Liver (tissue), 9 donors: ENCODE data around the gene EFCAB12. TPM values are rescaled to one million over a fixed set of nuclear protein-coding genes. Genes with fewer than 3 reads are reported as not detected.
A peak's percentile ranks its signal among the peaks of the same experiment; 100 is the strongest.
"Not testable (repeated sequence)": the region's sequence is repeated elsewhere in the genome, so short reads cannot be mapped to it uniquely, and the experiment has no call there.

Experiments
- DNase-seq: peaks from one replicate; pipeline ENCODE4 v3.0.0-alpha.2; 2017; ENCODE audit warnings: low spot score
- H3K27ac ChIP-seq, 2 donors: one replicate each; pipeline ENCODE4 v1.7.0; 2013; ENCODE audit warnings: inconsistent platforms in 2 of 2, low read length in 2 of 2, control low read depth in 1 of 2, low read depth in 1 of 2, mild to moderate bottlenecking in 1 of 2
- H3K27me3 ChIP-seq, 4 donors: one replicate each; pipeline versions ENCODE4 v1.6.1 to v1.7.0; 2013; ENCODE audit warnings: low read length in 3 of 4, inconsistent platforms in 1 of 4, mild to moderate bottlenecking in 1 of 4, moderate library complexity in 1 of 4; ENCODE audit not compliant: control insufficient read depth in 4 of 4, insufficient read depth in 4 of 4
- H3K36me3 ChIP-seq, 4 donors: one replicate each; pipeline versions ENCODE4 v1.6.1 to v1.7.0; 2013; ENCODE audit warnings: low read length in 3 of 4, mild to moderate bottlenecking in 3 of 4, low read depth in 1 of 4, moderate library complexity in 1 of 4; ENCODE audit not compliant: control insufficient read depth in 4 of 4, insufficient read depth in 3 of 4
- H3K4me1 ChIP-seq, 4 donors: one replicate each; pipeline versions ENCODE4 v1.6.1 to v1.7.0; 2013; ENCODE audit warnings: low read length in 3 of 4, mild to moderate bottlenecking in 3 of 4, moderate library complexity in 1 of 4; ENCODE audit not compliant: control insufficient read depth in 4 of 4, insufficient read depth in 4 of 4
- H3K4me3 ChIP-seq, 3 donors: one replicate each; pipeline versions ENCODE4 v1.6.1 to v1.7.0; 2013; ENCODE audit warnings: low read length in 3 of 3, control low read depth in 1 of 3, low read depth in 1 of 3, mild to moderate bottlenecking in 1 of 3
- H3K9ac ChIP-seq, 2 donors: one replicate each; pipeline ENCODE4 v1.7.0; 2013; ENCODE audit warnings: low read length in 2 of 2, mild to moderate bottlenecking in 2 of 2, moderate library complexity in 2 of 2, control low read depth in 1 of 2, low read depth in 1 of 2
- H3K9me3 ChIP-seq, 4 donors: one replicate each; pipeline versions ENCODE4 v1.6.1 to v1.7.0; 2013; ENCODE audit warnings: low read length in 3 of 4; ENCODE audit not compliant: control insufficient read depth in 4 of 4
- ATF3 ChIP-seq: IDR thresholded peaks from 2 replicates; pipeline ENCODE4 v1.6.1; 2016; ENCODE audit warnings: antibody characterized with exemption
- EGR1 ChIP-seq, 2 donors: IDR thresholded peaks; 2 replicates each; pipeline ENCODE4 v1.6.1; 2016 to 2018; ENCODE audit warnings: antibody characterized with exemption in 2 of 2, low read depth in 2 of 2
- FOXA1 ChIP-seq: IDR thresholded peaks from 2 replicates; pipeline ENCODE4 v1.6.1; 2016; ENCODE audit warnings: antibody characterized with exemption
- FOXA2 ChIP-seq: IDR thresholded peaks from 2 replicates; pipeline ENCODE4 v1.6.1; 2016; ENCODE audit warnings: antibody characterized with exemption
- GABPA ChIP-seq, 2 donors: IDR thresholded peaks in 1 of 2; conservative IDR thresholded peaks in 1 of 2; 2 replicates each; pipeline ENCODE4 v1.6.1; 2016; ENCODE audit warnings: antibody characterized with exemption in 2 of 2, mild to moderate bottlenecking in 1 of 2, moderate library complexity in 1 of 2
- HNF4A ChIP-seq, 2 donors: conservative IDR thresholded peaks; 2 replicates each; pipeline ENCODE4 v1.6.1; 2016; ENCODE audit warnings: antibody characterized with exemption in 2 of 2, mild to moderate bottlenecking in 2 of 2
- HNF4G ChIP-seq: IDR thresholded peaks from 2 replicates; pipeline ENCODE4 v1.6.1; 2016; ENCODE audit warnings: antibody characterized with exemption
- JUND ChIP-seq, 2 donors: IDR thresholded peaks; 2 replicates each; pipeline ENCODE4 v1.6.1; 2016; ENCODE audit warnings: antibody characterized with exemption in 2 of 2
- MAX ChIP-seq: IDR thresholded peaks from 2 replicates; pipeline ENCODE4 v1.6.1; 2016; ENCODE audit warnings: antibody characterized with exemption
- NR2F2 ChIP-seq: IDR thresholded peaks from 2 replicates; pipeline ENCODE4 v1.6.1; 2016; ENCODE audit warnings: antibody characterized with exemption
- RAD21 ChIP-seq, 2 donors: IDR thresholded peaks; 2 replicates each; pipeline ENCODE4 v1.6.1; 2016; ENCODE audit warnings: antibody characterized with exemption in 2 of 2, mild to moderate bottlenecking in 2 of 2
- REST ChIP-seq: IDR thresholded peaks from 2 replicates; pipeline ENCODE4 v1.6.1; 2016; ENCODE audit warnings: antibody characterized with exemption, mild to moderate bottlenecking
- SP1 ChIP-seq: IDR thresholded peaks from 2 replicates; pipeline ENCODE4 v1.6.1; 2018; ENCODE audit warnings: antibody characterized with exemption, mild to moderate bottlenecking
- TAF1 ChIP-seq: conservative IDR thresholded peaks from 2 replicates; pipeline ENCODE4 v1.6.1; 2016; ENCODE audit warnings: antibody characterized with exemption, mild to moderate bottlenecking
- YY1 ChIP-seq: IDR thresholded peaks from 2 replicates; pipeline ENCODE4 v1.6.1; 2016; ENCODE audit warnings: antibody characterized with exemption, mild to moderate bottlenecking
- WGBS: extraction: QIAGEN DNeasy Blood & Tissue Kit; methylation state at CpG from one replicate; pipeline ENCODE4 v1.1.7; 2013; 5-methylcytosine and 5-hydroxymethylcytosine counted together
- polyA plus RNA-seq, 2 donors: library from polyadenylated mRNA; stranded (reverse) in 1 of 2; unstranded in 1 of 2; fragments of 200-250 nt in 1 of 2; fragments of >200 nt in 1 of 2; fragmentation: Nextera tagmentation in 1 of 2; extraction: Ambion mirVana in 1 of 2; gene quantifications; one replicate each; pipeline versions ENCODE4 v1.2.1 to v1.2.3, GENCODE V29; 2013 to 2015
- total RNA-seq, 2 donors: library from RNA; depleted of rRNA; stranded (reverse); fragments of >200 nt; gene quantifications; one replicate each; pipeline ENCODE4 v1.2.3, GENCODE V29; 2014
- TF ChIP-seq, protein P1 (sequence below): fragments of 150-350 bp; IDR thresholded peaks from 2 replicates; pipeline ENCODE4 v1.5.1; 2017; ENCODE audit warnings: improper control_type of control experiment, low read depth, low read length; ENCODE audit not compliant: missing input control
- donor health status: healthy.
- donor health status: healthy.
- donor health status: healthy.
- donor health status: healthy.
- donor health status: healthy.

EFCAB12 gene
- total and polyA plus RNA-seq, 4 donors: 0.37 to 2.4 (median 0.65) TPM

DNA sequence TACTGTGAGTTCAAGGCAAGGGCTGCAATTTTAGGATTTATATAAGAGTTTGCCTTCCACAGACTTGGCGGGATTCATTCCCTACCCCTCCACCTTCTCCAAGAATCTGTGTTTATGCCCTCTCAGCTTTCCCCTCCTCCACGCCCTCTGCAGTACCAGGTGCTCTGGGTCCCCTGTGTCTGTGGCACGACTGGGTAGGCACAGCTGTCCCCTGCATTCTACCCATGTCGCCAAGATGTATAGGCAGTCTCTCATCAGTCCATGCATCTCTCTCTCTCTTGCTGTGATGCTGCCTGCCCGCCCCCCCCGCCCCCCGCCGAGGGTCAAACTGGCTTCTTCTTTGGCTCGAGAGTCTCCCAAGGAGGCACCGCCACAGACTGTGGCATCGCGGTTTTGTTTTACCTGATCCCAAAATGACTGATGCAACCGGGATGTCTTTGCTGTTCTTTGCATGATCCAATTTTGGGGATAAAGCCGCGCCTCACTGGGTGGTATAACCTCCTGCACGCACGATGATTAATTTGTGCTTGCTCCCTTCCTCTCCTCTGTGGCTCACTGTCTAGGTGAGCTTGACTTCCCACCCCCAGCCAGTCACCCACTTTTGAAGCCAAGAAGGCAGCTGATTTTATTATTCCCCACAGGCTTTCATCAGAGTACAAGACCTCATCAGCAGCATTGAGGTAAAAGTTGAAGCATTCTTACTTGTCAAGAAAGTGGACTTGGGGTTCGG lies 43.7 kb downstream of the EFCAB12 start:
- no peak overlapping the region for H3K9ac ChIP-seq
- no peak overlapping the region for H3K4me3 ChIP-seq
- no peaks in the 10 kb centered on the region for H3K4me1 ChIP-seq
- H3K27me3 ChIP-seq: no peaks in the 10 kb centered on the region
- H3K9me3 ChIP-seq: no peaks in the 10 kb centered on the region
- no peak for TF ChIP-seq FOXA2
- TF ChIP-seq GABPA (IDR thresholded peaks at IDR 0.05 in 1 of 2, conservative IDR thresholded peaks at IDR 0.05 in 1 of 2): no peak
- TF ChIP-seq JUND (IDR thresholded peaks at IDR 0.05): no peak
- no peak for TF ChIP-seq RAD21 (IDR thresholded peaks at IDR 0.05)
- TF ChIP-seq TAF1: no peak
- no peak for TF ChIP-seq YY1
- TF ChIP-seq, protein P1, sequence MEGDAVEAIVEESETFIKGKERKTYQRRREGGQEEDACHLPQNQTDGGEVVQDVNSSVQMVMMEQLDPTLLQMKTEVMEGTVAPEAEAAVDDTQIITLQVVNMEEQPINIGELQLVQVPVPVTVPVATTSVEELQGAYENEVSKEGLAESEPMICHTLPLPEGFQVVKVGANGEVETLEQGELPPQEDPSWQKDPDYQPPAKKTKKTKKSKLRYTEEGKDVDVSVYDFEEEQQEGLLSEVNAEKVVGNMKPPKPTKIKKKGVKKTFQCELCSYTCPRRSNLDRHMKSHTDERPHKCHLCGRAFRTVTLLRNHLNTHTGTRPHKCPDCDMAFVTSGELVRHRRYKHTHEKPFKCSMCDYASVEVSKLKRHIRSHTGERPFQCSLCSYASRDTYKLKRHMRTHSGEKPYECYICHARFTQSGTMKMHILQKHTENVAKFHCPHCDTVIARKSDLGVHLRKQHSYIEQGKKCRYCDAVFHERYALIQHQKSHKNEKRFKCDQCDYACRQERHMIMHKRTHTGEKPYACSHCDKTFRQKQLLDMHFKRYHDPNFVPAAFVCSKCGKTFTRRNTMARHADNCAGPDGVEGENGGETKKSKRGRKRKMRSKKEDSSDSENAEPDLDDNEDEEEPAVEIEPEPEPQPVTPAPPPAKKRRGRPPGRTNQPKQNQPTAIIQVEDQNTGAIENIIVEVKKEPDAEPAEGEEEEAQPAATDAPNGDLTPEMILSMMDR: no peak
- TF ChIP-seq MAX: no peak
- no peak overlapping the region for H3K27ac ChIP-seq
- WGBS: 79% methylated on average over 18 of the region's 18 CpGs
- peaks cover 3 to 11% (median 7%) of the 10 kb centered on the region in 4 donors for H3K36me3 ChIP-seq
- no peak for DNase-seq

GRCh38 chr3:129384103-129384502 lies 44.3 kb downstream of the EFCAB12 start:
- not testable (repeated sequence) for H3K9ac ChIP-seq, H3K4me1 ChIP-seq, DNase-seq, H3K9me3 ChIP-seq, H3K27me3 ChIP-seq, H3K36me3 ChIP-seq, H3K27ac ChIP-seq, H3K4me3 ChIP-seq
- WGBS: 67% methylated on average over 5 of the region's 5 CpGs

DNA sequence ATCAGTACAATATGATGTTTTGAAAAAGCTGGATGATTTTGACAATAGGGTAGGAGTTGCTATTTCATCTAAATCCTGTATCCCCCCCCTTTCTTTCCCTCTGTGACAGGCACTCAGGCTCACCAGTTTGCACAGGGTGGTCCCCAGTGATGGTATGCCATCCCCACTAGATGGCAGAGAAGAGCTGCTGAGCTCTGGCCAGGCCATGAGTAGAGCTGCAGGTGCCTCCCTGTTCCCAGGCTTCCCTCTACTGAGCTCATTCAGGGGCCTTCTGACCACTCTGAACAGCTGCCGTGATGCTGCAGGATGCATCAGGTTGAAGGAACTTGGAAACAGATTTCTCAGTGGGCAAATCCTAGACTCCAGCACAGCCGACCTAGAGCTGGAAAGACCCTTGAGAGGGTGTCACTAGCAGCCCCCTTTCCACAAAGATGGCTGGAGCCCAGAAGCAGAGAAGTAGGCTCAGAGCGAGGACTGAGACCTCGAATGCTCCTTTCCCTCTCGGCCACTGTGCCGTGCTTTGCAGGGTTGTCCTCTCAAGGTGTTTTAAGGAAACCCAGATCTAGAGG lies 45.1 kb downstream of the EFCAB12 start:
- no peak for TF ChIP-seq NR2F2
- TF ChIP-seq TAF1: no peak
- TF ChIP-seq HNF4G: no peak
- no peak for TF ChIP-seq FOXA2
- no peak for TF ChIP-seq REST
- TF ChIP-seq HNF4A (conservative IDR thresholded peaks at IDR 0.05): no peak
- TF ChIP-seq ATF3: no peak
- no peak for TF ChIP-seq JUND (IDR thresholded peaks at IDR 0.05)
- TF ChIP-seq SP1: no peak
- peak; percentile 82 to 95 for TF ChIP-seq RAD21 (IDR thresholded peaks at IDR 0.05)
- TF ChIP-seq MAX: no peak
- no peak for TF ChIP-seq EGR1 (IDR thresholded peaks at IDR 0.05; ENCODE audit: low read depth in 2 of 2)
- no peak for TF ChIP-seq FOXA1
- TF ChIP-seq GABPA (IDR thresholded peaks at IDR 0.05 in 1 of 2, conservative IDR thresholded peaks at IDR 0.05 in 1 of 2): no peak
- TF ChIP-seq, protein P1: peak; percentile 63
- WGBS: 66% methylated on average over 6 of the region's 6 CpGs
- peaks cover 0 to 5% (median under 1%) of the 10 kb centered on the region in 4 donors for H3K36me3 ChIP-seq
- DNase-seq: peak; percentile 64
- H3K27ac ChIP-seq: no peak overlapping the region
- H3K4me3 ChIP-seq: no peak overlapping the region
- H3K27me3 ChIP-seq: no peaks in the 10 kb centered on the region
- H3K4me1 ChIP-seq: peaks cover 0 to 8% (median 5%) of the 10 kb centered on the region in 4 donors
- no peaks in the 10 kb centered on the region for H3K9me3 ChIP-seq
- H3K9ac ChIP-seq: no peak overlapping the region
